ENCODE measurements around the gene CFAP46. TPM values are rescaled to one million over a fixed set of nuclear protein-coding genes. Genes with fewer than 3 reads are reported as not detected.
"Not testable (repeated sequence)": the region's sequence is repeated elsewhere in the genome, so short reads cannot be mapped to it uniquely, and the experiment has no call there.

The CFAP46 gene
- total RNA-seq, 1 donor from 2014 or later: not detected

DNA sequence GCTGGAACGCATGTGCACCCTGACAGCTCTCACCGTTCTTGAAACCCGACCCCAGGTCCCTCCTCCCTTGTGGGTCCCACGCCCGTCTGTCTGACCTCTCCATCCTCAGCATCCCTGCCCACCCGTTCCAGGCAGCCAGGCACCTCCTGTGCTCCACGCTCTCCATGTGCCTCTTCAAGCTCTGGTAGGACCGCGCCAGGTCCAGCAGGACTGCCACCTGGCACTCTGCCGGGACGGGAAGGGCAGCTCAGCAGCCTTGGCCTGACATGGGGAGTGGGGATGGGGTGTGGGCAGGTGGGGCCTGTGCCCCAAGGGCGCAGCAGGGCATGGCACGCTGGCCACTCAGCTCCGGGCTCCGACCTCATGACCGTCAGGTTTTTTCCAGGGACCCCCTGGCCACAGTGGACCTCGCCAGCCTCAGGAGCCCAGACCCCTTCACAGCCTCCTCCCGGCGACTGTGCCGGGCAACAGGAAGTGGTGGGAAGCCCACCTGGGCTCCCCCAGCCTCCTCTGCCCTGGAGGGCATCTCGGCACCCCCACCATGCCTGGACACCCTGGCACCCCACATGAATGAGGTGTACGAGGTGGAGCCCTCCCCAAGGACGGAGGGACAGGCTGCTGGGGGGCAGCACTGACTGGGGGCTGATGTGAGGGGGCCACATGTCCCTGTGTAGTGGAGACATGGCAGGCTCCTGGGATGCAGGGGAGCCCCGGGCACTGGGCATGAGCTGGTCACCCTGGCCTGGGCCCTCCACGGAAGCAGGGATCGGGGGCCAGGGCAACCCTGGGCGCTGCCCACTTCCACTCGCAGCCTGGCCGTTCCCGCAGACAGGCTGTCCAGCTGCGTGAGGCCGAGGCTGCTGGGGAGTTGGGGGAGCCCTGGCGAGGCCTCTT, 131.3 kb downstream of the CFAP46 start:
- intact Hi-C loops (cut with micrococcal nuclease): no loop called here

DNA sequence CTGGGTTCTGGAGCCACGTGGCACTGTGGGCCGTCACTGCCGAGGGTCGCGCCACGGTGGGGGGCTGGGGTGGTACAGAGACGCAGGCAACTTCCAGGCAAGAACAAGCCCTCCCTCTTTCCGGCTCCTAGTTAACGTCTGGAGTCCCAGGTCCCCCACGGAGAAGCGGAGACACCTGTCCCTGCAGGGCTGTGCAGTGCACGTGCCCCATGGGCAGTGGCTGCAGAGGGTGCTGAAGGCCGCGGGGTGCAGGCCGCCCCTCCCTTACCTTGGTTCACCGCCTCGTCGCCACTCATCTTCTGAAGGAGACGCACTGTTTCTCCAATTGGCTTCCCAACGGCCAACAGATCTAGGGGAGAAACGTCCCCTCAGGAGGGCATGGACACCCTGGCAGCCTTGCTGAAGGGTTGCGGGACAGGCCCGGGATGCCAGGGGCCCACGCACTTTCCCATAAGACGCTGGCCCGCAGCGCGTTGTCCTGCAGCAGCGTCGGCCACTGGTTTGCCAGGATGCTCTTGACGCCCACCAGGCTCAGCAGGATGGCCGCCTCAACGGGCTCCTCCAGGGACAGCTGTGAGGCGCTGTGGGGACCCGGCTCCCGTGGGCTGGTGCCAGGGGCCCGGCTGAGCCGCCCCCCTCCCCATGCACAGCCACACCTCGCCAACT, 132.1 kb downstream of the CFAP46 start:
- intact Hi-C loops (cut with micrococcal nuclease): no loop called here

GRCh38 chr10:132809232-132810140, 132.9 kb downstream of the CFAP46 start:
- intact Hi-C loops (cut with micrococcal nuclease): no loop called here

DNA sequence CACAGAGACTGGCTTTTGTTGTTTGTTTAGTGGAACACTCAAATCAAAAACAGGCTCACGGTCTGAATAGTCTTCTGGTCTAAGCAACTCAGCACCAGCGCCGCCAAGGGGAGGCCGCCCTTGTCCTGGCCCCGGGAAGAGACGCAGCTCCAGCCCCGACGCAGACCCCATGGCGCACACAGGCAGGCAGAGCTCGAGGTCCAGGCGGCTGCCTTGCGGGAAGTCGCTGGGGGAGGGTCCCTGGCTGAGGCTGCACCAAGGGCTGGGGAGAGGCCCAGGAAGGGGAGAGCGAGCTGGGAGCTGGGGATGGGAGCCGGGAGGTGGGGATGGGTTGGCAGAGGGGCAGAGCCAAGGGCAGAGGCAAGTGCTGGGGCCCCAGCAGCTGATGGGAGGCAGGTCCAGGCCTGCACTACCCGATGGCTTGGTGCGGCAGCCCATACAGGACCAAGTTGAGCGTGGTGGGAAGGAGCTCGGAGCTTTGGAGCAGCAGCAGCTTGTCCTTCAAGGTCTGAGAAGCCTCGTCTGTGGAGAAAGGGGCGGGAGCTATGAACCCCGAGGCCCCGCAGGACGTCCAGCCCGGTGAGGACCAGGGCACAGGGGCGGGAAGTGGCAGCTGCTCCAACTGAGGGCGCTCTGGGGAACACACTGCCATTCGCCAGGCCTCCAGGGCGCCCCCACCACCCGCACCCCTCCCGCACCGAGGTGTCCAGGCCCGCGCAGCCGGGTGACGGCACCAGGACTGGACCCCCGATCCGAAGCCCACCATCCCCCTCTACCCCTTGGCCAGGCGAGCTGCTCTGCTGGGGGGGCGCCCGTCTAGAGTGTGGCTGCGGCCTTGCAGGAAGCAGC, 133.8 kb downstream of the CFAP46 start:
- intact Hi-C loops (cut with micrococcal nuclease): no loop called here

GRCh38 chr10:132807621-132808049, 134.7 kb downstream of the CFAP46 start:
- intact Hi-C loops (cut with micrococcal nuclease): no loop called here

DNA sequence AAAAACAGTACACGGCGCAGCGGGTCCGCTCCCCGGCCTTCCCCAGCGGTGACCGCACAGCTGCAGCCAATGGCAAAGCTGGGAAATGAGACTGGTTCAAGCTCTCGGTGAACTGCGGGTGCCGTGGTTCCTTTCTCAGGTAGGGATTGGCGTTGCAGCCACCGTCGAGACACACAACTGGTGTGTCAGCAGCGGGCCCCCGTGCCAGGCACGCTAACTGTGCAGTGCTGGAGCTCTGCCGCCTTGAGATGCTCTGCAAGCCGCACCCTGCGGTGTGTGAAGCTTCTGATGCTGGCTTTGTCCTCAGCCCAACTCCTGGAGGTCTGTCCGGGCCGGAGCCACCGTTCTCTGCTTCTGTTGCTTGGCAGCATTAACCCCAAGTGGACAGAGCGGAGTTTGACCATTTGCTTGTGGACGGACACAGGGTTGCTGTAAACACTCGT, 135.8 kb downstream of the CFAP46 start:
- intact Hi-C loops (cut with micrococcal nuclease): no loop called here

GRCh38 chr10:132806110-132806509, 136.3 kb downstream of the CFAP46 start:
- intact Hi-C loops (cut with micrococcal nuclease): no loop called here

GRCh38 chr10:132805599-132805998, 136.8 kb downstream of the CFAP46 start:
- intact Hi-C loops (cut with micrococcal nuclease): no loop called here

GRCh38 chr10:132804785-132805426, 137.5 kb downstream of the CFAP46 start:
- intact Hi-C loops (cut with micrococcal nuclease): no loop called here

GRCh38 chr10:132804287-132804686, 138.1 kb downstream of the CFAP46 start:
- intact Hi-C loops (cut with micrococcal nuclease): no loop called here

DNA sequence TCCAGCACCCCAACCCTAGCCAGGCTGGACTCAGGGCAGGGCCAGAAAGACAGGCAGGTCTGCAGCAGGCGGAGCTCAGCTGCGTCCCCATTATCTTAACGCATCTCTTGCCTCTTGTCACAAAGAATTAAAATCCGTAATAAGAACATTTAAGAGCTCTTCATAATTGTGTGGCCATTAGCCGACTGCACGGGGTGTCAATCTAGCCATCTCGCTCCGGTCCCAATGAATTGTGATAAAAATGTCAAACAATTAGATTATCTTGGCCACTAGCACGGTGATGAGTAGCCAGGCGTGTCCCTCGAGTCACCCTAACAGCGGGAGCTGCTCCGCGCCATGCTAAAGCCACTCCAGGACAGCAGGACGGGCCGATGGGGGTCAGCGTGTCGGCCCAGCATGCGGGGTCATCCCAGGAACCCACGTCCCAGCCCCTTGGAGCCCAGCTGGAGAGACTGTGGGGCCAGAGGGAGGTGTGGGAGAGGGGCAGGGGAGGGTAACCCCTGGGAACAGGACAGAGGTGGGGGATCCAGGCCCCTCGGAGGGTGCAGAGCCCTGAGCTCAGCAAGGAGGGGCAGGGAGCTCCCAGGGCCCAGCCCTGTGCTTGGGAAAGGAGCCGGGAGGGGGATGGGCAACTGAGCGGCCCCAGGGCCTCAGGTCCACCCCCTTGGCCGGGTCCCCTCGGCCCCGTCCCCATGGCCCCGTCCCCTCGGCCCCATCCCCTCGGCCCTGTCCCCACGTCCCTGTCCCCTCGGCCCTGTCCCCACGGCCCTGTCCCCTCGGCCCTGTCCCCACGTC, 138.8 kb downstream of the CFAP46 start:
- intact Hi-C loops (cut with micrococcal nuclease): no loop called here

GRCh38 chr10:132802694-132803320, 139.6 kb downstream of the CFAP46 start:
- intact Hi-C loops (cut with micrococcal nuclease): no loop called here

DNA sequence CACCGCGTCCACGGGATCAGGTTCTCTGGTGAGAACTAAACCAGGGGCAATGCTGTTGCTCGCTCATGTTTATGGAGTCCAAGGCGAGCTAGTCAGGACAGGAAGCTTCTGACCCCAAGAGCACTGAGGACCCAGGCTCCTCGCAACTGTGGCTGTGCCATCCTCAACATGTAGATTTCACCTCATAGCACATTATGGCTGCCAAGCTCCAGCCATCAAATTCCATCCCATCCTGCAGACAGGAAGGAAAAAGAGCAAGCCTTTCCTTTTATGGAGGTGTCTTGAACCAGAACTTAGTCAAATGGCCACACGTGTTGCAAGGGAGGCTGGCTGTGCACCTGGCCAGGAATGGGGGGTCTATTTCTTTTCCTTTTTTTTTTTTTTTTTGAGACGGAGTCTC, 140.3 kb downstream of the CFAP46 start:
- intact Hi-C loops (cut with micrococcal nuclease): no loop called here

DNA sequence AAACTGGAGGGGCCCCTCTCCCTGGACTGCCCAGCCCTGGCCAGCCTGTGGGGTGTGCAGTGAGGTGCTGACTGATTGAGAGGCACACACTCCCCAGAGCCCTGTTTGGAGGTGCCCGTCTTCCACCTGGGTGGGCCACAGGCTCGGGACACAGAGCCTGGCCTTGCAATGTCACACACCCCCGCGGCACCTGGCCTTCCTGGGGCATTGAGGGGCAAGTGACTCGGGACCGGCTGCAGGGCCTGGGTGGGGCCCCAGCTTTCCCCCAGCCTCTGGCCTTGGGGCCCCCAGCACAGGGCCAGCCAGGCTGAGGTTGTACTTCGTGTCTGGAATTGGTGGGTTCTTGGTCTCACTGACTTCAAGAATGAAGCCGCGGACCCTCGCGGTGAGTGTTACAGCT, 142.5 kb downstream of the CFAP46 start:
- intact Hi-C loops (cut with micrococcal nuclease): no loop called here

GRCh38 chr10:132798876-132799275, 143.5 kb downstream of the CFAP46 start:
- intact Hi-C loops (cut with micrococcal nuclease): no loop called here

GRCh38 chr10:132798403-132798802, 144.0 kb downstream of the CFAP46 start:
- intact Hi-C loops (cut with micrococcal nuclease): no loop called here

DNA sequence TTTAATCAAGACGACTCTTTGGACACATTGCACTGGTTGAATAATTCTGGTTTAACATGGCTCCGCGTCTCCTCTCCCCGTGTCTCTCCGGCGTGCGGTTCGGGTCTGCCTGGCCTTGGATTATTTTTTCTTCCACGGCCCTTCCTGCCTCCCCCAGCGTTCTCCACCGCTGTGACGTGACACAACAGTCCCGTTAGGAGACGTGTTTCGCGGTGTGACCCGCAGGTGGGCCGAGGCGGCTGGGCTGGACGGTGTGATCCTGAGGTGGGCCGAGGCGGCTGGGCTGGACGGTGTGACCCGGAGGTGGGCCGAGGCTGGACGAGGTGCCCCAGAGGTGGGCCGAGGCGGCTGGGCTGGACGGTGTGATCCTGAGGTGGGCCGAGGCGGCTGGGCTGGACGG, 144.4 kb downstream of the CFAP46 start:
- intact Hi-C loops (cut with micrococcal nuclease): not testable (repeated sequence)

DNA sequence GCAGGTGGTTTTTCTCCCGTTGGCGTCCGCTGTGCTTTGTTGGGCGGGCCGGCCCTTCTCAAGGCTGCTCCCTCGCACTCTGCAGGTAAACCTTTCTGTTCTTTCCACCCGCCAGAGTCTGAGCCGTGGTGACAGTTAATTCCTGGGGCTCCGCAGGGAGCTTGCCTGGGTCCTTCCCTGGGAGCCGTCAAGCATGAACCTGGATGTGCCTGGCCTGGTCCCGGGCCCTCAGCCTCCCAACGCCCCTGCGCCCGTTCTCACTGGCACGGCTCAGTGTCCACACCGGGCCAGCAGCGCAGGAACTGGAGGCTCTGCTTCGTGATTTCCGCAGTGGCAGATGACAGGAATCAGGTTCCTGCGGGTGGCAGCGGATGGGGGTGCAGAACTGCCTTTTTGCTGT, 145.5 kb downstream of the CFAP46 start:
- intact Hi-C loops (cut with micrococcal nuclease): no loop called here

All from T-helper 1 cell treated with Interleukin-12 subunit alpha and Interleukin-12 subunit beta and Interleukin-4 antibody, amounts not matched to agents 30 ng/mL and 1 ng/mL, for 36 hours (primary cell).